ENCODE data around the gene MMP28.

Gene MMP28

DNA sequence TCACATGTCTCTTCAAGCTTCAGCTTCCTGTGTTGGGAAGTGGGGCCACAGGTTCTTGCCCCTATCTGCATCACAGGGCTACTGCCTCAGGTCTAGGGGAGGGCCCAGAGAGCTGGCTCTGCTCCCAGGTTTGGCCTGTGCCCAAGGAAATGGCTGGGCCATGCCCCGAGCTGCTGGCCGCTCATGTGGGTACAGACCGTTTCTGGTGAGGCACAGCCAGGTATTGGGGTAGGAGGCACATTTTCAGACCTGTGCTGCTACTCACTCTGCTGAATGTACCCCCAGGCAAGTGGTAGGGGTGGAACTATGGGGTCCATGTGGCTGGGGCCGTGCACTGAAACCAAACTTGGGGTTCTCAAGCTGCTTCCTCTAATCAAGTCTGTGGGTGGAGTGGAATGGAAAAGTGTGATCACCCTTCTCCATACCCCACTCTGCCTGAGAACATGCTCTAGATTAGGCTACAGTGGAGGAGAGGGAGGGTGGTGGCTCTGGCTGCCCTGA is 47.0 kb downstream of the MMP28 start:
- TF ChIP-seq ZFX (IDR thresholded peaks at IDR 0.05), result no peak
- TF ChIP-seq, protein P1, sequence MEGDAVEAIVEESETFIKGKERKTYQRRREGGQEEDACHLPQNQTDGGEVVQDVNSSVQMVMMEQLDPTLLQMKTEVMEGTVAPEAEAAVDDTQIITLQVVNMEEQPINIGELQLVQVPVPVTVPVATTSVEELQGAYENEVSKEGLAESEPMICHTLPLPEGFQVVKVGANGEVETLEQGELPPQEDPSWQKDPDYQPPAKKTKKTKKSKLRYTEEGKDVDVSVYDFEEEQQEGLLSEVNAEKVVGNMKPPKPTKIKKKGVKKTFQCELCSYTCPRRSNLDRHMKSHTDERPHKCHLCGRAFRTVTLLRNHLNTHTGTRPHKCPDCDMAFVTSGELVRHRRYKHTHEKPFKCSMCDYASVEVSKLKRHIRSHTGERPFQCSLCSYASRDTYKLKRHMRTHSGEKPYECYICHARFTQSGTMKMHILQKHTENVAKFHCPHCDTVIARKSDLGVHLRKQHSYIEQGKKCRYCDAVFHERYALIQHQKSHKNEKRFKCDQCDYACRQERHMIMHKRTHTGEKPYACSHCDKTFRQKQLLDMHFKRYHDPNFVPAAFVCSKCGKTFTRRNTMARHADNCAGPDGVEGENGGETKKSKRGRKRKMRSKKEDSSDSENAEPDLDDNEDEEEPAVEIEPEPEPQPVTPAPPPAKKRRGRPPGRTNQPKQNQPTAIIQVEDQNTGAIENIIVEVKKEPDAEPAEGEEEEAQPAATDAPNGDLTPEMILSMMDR (conservative IDR thresholded peaks at IDR 0.05), result no peak
- peak overlapping the region; percentile 55 for H3K27ac ChIP-seq

DNA sequence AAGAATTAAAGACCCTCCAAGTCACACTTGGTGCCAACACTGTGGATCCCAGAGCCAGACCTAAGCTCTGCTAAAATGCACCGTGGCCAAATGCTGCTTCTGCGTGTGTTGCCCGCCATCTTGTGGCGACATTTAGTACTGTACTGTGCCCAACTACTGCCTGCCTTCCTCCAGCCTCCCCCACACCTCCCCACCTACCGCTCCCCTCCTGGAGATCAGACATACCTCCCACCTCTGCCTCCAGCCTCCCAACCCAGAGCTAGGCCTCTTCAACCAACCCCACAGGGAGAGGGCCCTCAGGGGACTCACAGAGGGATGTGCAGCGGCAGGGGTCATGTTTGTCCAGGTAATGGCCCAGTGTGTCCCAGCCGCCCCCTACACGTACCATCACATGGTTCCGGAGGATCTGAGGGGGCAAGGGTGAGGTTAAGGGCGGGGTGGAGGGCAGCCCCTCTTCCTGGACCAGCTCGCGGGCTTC is 47.9 kb downstream of the MMP28 start:
- H3K27ac ChIP-seq, result peak overlapping the region; percentile 55
- TF ChIP-seq, protein P1 (conservative IDR thresholded peaks at IDR 0.05), result peak; percentile 91
- TF ChIP-seq ZFX (IDR thresholded peaks at IDR 0.05), result no peak

DNA sequence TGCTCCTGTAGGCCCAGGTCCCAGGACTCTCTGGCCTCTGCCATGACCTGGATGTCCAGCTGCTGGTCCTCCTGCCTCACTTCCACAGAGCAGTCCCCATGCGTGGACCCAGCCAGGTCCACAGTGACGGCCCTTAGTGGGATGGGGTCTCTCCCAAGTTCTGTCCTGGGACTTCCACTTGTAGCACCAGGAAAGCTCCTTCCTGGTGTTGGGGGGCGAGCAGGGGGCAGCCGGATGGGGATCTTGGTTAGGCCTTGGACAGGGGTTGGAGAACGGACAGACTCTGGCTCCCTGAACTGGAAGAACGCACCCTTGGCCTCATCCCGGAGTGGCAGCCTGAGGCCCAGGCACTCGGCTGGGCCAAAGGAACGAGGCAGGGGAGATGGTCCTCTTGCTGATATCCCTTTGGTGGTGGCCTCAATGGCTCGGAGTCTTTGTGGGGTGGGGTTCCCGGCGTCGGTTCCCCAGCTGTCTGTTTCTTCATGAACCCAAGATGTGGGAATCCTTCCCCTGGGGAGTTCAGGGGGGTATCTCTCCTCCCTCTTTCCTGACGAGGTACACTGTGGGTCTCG is 49.6 kb downstream of the MMP28 start:
- TF ChIP-seq, protein P1 (conservative IDR thresholded peaks at IDR 0.05), result no peak
- TF ChIP-seq ZFX (IDR thresholded peaks at IDR 0.05), result no peak
- no peak overlapping the region for H3K27ac ChIP-seq

DNA sequence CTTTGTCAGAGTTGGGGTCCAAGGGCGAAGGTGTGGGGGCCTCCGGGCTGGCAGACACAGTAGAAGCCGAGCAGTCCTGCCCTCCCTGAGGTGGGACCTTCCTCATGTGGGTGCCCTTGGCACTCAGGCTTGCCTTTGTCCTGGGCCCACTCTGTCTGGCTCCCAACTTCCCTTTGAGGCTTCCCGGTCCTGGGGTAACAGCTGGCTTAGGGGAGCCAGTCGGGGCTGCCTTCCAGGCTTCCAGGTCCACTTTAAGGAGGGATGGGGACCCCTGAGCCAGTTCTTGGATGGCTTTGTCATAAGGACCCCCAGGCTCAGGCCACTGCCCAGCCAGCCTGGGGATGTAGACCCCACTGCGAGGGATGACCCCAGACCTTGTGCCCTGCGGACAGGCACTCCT is 50.2 kb downstream of the MMP28 start:
- TF ChIP-seq ZFX (IDR thresholded peaks at IDR 0.05), result no peak
- TF ChIP-seq, protein P1 (conservative IDR thresholded peaks at IDR 0.05), result no peak
- H3K27ac ChIP-seq, result no peak overlapping the region

DNA sequence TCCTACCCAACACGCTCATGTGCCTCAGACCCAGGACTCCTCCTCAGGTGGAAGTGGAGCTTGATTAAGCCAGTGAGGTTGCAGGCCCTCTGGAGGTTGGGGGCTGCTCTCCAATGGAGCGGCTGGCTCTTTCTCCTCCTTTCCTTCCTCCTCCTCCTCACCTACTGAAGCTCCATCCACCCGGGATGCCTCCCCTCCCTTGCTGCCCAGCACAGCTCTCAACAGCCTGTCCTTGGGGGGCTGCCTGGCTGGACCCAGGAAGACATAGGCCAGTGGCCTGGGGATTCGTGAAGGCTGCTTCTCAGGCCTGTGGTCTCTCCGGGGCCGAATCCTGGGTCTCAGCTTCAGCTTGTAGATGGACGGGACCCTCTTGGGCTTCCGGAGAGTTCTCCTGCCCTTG is 50.6 kb downstream of the MMP28 start:
- TF ChIP-seq ZFX (IDR thresholded peaks at IDR 0.05), result no peak
- TF ChIP-seq, protein P1 (conservative IDR thresholded peaks at IDR 0.05), result no peak

DNA sequence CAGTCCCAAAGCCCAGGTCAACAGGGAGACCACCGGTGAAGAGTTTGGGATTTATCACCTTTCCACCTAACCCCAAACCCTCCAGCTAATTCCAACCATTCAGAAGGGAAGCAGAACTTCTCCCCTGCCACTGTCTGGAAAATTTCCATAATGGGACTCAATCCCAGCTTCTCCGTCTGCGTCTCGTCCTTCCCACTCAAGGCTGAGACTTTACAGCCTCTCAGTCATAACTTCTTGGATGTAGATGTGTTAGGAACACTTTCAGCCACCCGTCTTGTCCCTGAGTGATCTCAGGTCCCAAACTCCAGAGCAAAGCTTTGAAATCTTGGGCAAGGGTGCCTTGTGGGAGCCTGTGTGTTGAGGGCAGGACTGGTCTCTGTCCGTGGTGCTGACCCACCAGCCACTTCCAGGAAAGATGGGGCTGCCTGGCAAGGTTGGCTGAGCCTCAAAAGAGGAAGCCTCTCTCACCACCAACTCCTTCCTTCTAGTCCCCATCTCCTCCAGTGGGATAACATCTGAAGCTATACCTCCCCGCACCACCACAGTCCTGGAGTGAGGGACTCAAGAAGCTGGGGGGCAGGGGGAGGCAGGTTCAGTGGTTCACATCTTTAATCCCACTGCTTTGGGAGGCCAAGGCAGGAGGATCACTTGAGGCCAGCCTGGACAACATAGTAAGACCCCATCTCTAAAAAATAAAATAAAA is 51.7 kb downstream of the MMP28 start:
- no peak for TF ChIP-seq ZFX (IDR thresholded peaks at IDR 0.05)

More for the DNA sequence above, 50.6 kb downstream of the MMP28 start:
- no peak overlapping the region for H3K27ac ChIP-seq

DNA sequence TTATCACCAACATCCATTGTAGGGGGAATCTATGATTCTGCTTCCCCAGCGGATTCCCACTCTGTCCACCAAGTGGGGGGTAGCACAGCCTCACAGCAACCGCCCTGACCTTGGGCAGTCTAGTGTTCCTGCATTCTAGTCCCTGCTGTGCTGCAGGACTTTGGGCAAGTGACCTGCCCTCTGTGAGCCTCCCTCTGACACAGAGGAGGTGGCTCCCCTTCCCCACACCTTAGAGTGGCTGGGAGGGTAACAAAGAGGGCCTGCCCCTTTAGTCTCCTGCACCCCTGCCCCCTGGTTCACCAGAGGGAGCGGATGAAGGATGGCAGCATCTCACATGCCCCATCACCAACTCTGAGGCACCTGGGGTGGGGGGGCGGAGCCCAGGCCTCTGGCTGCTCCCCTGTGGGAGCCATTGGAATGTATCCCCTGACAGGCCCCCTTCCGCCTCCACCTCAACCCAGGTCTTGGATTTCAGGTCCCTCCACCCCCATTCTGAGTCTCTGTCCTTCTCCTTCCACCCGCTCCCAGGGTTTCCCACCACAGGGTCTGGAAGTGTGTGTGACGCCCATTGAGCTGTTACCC is 52.5 kb downstream of the MMP28 start:
- H3K27ac ChIP-seq, result no peak overlapping the region
- no peak for TF ChIP-seq ZFX (IDR thresholded peaks at IDR 0.05)
- TF ChIP-seq, protein P1 (conservative IDR thresholded peaks at IDR 0.05), result no peak

More for the DNA sequence above, 51.7 kb downstream of the MMP28 start:
- no peak overlapping the region for H3K27ac ChIP-seq
